ENCODE measurements around the gene HSF2. TPM values are rescaled to one million over a fixed set of nuclear protein-coding genes. Genes with fewer than 3 reads are reported as not detected.

The HSF2 gene
- total and polyA plus RNA-seq, 3 experiments from 2014 or later: 15.5 to 17.6 (median 16.9) TPM

- no peak overlapping the region for H3K4me3 Mint-ChIP-seq
- ChIA-PET POLR2A (no interaction called here), CTCF (no interaction called here)
- no peak for DNase-seq
- Histone ChIP-seq H3K4me3 (ENCODE audit: low read length) (no peak overlapping the region), H3K4me1 (ENCODE audit: insufficient read depth, low read length) (no peaks in the 10 kb centered on the region), H3K9me3 (ENCODE audit: low read length) (no peaks in the 10 kb centered on the region), H3K27ac (ENCODE audit: low read depth, low read length) (no peak overlapping the region), H3K27me3 (ENCODE audit: insufficient read depth, low read length, poor library complexity, severe bottlenecking) (no peaks in the 10 kb centered on the region), H3K36me3 (ENCODE audit: insufficient read depth, low read length) (no peaks in the 10 kb centered on the region)
- H3K36me3 Mint-ChIP-seq: no peaks in the 10 kb centered on the region
- H3K27me3 Mint-ChIP-seq: peaks cover 0 to 4% of the 10 kb centered on the region in 2 donors
- no peaks in the 10 kb centered on the region for H3K4me1 Mint-ChIP-seq
- H3K27ac Mint-ChIP-seq: no peak overlapping the region
- no peaks in the 10 kb centered on the region for H3K9me3 Mint-ChIP-seq
Measured at GRCh38 chr6:122392564-122393350, 6.7 kb upstream of the HSF2 start.

- H3K36me3 ChIP-seq (ENCODE audit: insufficient read depth, low read length): no peaks in the 10 kb centered on the region
- H3K36me3 Mint-ChIP-seq: no peaks in the 10 kb centered on the region
- no peaks in the 10 kb centered on the region for H3K9me3 Mint-ChIP-seq
- CTCF ChIA-PET: interaction anchor here (1.5 kb wide), 1 partner anchor 137 kb away, joined by 6 read pairs; no protein-coding TSS in a partner anchor
- no peaks in the 10 kb centered on the region for H3K9me3 ChIP-seq (ENCODE audit: low read length)
- no peak overlapping the region for H3K4me3 Mint-ChIP-seq
- no peak overlapping the region for H3K27ac Mint-ChIP-seq
- H3K4me1 Mint-ChIP-seq: no peaks in the 10 kb centered on the region
- peaks cover 0 to 4% of the 10 kb centered on the region in 2 donors for H3K27me3 Mint-ChIP-seq
- POLR2A ChIA-PET: no interaction called here
- no peak overlapping the region for H3K4me3 ChIP-seq (ENCODE audit: low read length)
- H3K4me1 ChIP-seq (ENCODE audit: insufficient read depth, low read length): no peaks in the 10 kb centered on the region
- no peak for DNase-seq
- H3K27me3 ChIP-seq (ENCODE audit: insufficient read depth, low read length, poor library complexity, severe bottlenecking): no peaks in the 10 kb centered on the region
- H3K27ac ChIP-seq (ENCODE audit: low read depth, low read length): no peak overlapping the region
Measured at GRCh38 chr6:122393351-122393896, 6.0 kb upstream of the HSF2 start.

- Mint-ChIP-seq H3K27me3 (peaks cover 0 to 4% of the 10 kb centered on the region in 2 donors), H3K36me3 (no peaks in the 10 kb centered on the region)
Measured at GRCh38 chr6:122394016-122394415, 5.4 kb upstream of the HSF2 start.

GRCh38 chr6:122399055-122399347 lies 451 bp upstream of the HSF2 start:
- Mint-ChIP-seq H3K9me3 (no peaks in the 10 kb centered on the region), H3K4me3 (peak overlapping the region; percentile 88 to 99 (median 98))
- H3K27ac ChIP-seq (ENCODE audit: low read depth, low read length): peak overlapping the region; percentile 45

More at GRCh38 chr6:122394016-122394415, 5.4 kb upstream of the HSF2 start:
- H3K9me3 ChIP-seq (ENCODE audit: low read length): no peaks in the 10 kb centered on the region
- Mint-ChIP-seq H3K4me3 (no peak overlapping the region), H3K27ac (no peak overlapping the region), H3K9me3 (no peaks in the 10 kb centered on the region), H3K4me1 (peaks cover under 1 to 2% (median 2%) of the 10 kb centered on the region in 3 donors)
- no peak overlapping the region for H3K27ac ChIP-seq (ENCODE audit: low read depth, low read length)
- H3K36me3 ChIP-seq (ENCODE audit: insufficient read depth, low read length): no peaks in the 10 kb centered on the region
- ChIA-PET POLR2A (no interaction called here), CTCF (interaction anchor here (1.5 kb wide), 1 partner anchor 137 kb away, joined by 6 read pairs; no protein-coding TSS in a partner anchor)
- no peak for DNase-seq
- H3K4me3 ChIP-seq (ENCODE audit: low read length): no peak overlapping the region
- H3K4me1 ChIP-seq (ENCODE audit: insufficient read depth, low read length): peaks cover 6% of the 10 kb centered on the region
- no peaks in the 10 kb centered on the region for H3K27me3 ChIP-seq (ENCODE audit: insufficient read depth, low read length, poor library complexity, severe bottlenecking)

GRCh38 chr6:122400121-122400450 lies 634 bp downstream of the HSF2 start:
- H3K4me3 Mint-ChIP-seq: peak overlapping the region; percentile 92 to 99 (median 98)
- H3K4me1 Mint-ChIP-seq: peaks cover 31 to 44% (median 44%) of the 10 kb centered on the region in 3 donors
- no peaks in the 10 kb centered on the region for H3K36me3 ChIP-seq (ENCODE audit: insufficient read depth, low read length)
- ChIA-PET CTCF (interaction anchor here (1.6 kb wide), 1 partner anchor 18 kb away, joined by 6 read pairs; no protein-coding TSS in a partner anchor), POLR2A (interaction anchor here (1.5 kb wide), 1 partner anchor 71 kb away, joined by 11 read pairs; the partner anchor contains the start of gene SERINC1)
- H3K9me3 ChIP-seq (ENCODE audit: low read length): no peaks in the 10 kb centered on the region
- peak overlapping the region; percentile 85 to 98 (median 95) for H3K27ac Mint-ChIP-seq
- DNase-seq: no peak
- no peaks in the 10 kb centered on the region for H3K9me3 Mint-ChIP-seq
- peak overlapping the region; percentile 89 for H3K4me3 ChIP-seq (ENCODE audit: low read length)
- H3K4me1 ChIP-seq (ENCODE audit: insufficient read depth, low read length): peaks cover 44% of the 10 kb centered on the region
- H3K27ac ChIP-seq (ENCODE audit: low read depth, low read length): peak overlapping the region; percentile 83
- H3K36me3 Mint-ChIP-seq: peaks cover 0 to 3% (median 0%) of the 10 kb centered on the region in 3 donors
- H3K27me3 ChIP-seq (ENCODE audit: insufficient read depth, low read length, poor library complexity, severe bottlenecking): no peaks in the 10 kb centered on the region
- H3K27me3 Mint-ChIP-seq: peaks cover 0 to 2% of the 10 kb centered on the region in 2 donors

More at GRCh38 chr6:122399055-122399347, 451 bp upstream of the HSF2 start:
- peaks cover 38% of the 10 kb centered on the region for H3K4me1 ChIP-seq (ENCODE audit: insufficient read depth, low read length)
- H3K9me3 ChIP-seq (ENCODE audit: low read length): no peaks in the 10 kb centered on the region
- no peak for DNase-seq
- H3K27me3 ChIP-seq (ENCODE audit: insufficient read depth, low read length, poor library complexity, severe bottlenecking): no peaks in the 10 kb centered on the region
- no peaks in the 10 kb centered on the region for H3K36me3 ChIP-seq (ENCODE audit: insufficient read depth, low read length)
- Mint-ChIP-seq H3K27ac (peak overlapping the region; percentile 85 to 96 (median 94)), H3K27me3 (peaks cover 0 to 2% of the 10 kb centered on the region in 2 donors), H3K36me3 (peaks cover 0 to 3% (median 0%) of the 10 kb centered on the region in 3 donors), H3K4me1 (peaks cover 26 to 35% (median 33%) of the 10 kb centered on the region in 3 donors)
- ChIA-PET CTCF (interaction anchor here (0.8 to 1.6 kb wide), 2 partner anchors 17 kb away, joined by 3 to 6 read pairs; no protein-coding TSS in a partner anchor), POLR2A (interaction anchor here (1.5 kb wide), 1 partner anchor 72 kb away, joined by 11 read pairs; the partner anchor contains the start of gene SERINC1)
- H3K4me3 ChIP-seq (ENCODE audit: low read length): peak overlapping the region; percentile 50

- CTCF ChIA-PET: interaction anchor here (0.8 kb wide), 1 partner anchor 71 kb away, joined by 3 read pairs; the partner anchor contains the start of gene SERINC1
- H3K27ac ChIP-seq (ENCODE audit: low read depth, low read length): no peak overlapping the region
Measured at GRCh38 chr6:122400462-122401089, 1.1 kb downstream of the HSF2 start.

GRCh38 chr6:122401104-122401503 lies 1.7 kb downstream of the HSF2 start:
- H3K27ac Mint-ChIP-seq: peak overlapping the region in 3 of 8 donors; percentile 66 to 95 (median 85)
- peak overlapping the region; percentile 89 for H3K4me3 ChIP-seq (ENCODE audit: low read length)
- no peak overlapping the region for H3K27ac ChIP-seq (ENCODE audit: low read depth, low read length)
- peaks cover 0 to 3% (median 2%) of the 10 kb centered on the region in 3 donors for H3K36me3 Mint-ChIP-seq
- ChIA-PET POLR2A (no interaction called here), CTCF (interaction anchor here (0.8 kb wide), 1 partner anchor 70 kb away, joined by 3 read pairs; the partner anchor contains the start of gene SERINC1)
- H3K36me3 ChIP-seq (ENCODE audit: insufficient read depth, low read length): no peaks in the 10 kb centered on the region
- peaks cover 51% of the 10 kb centered on the region for H3K4me1 ChIP-seq (ENCODE audit: insufficient read depth, low read length)
- H3K9me3 Mint-ChIP-seq: no peaks in the 10 kb centered on the region
- H3K4me3 Mint-ChIP-seq: peak overlapping the region; percentile 92 to 99 (median 98)
- H3K27me3 ChIP-seq (ENCODE audit: insufficient read depth, low read length, poor library complexity, severe bottlenecking): no peaks in the 10 kb centered on the region
- no peaks in the 10 kb centered on the region for H3K9me3 ChIP-seq (ENCODE audit: low read length)
- H3K4me1 Mint-ChIP-seq: peaks cover 33 to 51% (median 50%) of the 10 kb centered on the region in 3 donors
- peaks cover 0 to 2% of the 10 kb centered on the region in 2 donors for H3K27me3 Mint-ChIP-seq
- no peak for DNase-seq

More at GRCh38 chr6:122400462-122401089, 1.1 kb downstream of the HSF2 start:
- Histone ChIP-seq H3K36me3 (ENCODE audit: insufficient read depth, low read length) (no peaks in the 10 kb centered on the region), H3K9me3 (ENCODE audit: low read length) (no peaks in the 10 kb centered on the region), H3K27me3 (ENCODE audit: insufficient read depth, low read length, poor library complexity, severe bottlenecking) (no peaks in the 10 kb centered on the region), H3K4me3 (ENCODE audit: low read length) (peak overlapping the region; percentile 89), H3K4me1 (ENCODE audit: insufficient read depth, low read length) (peaks cover 46% of the 10 kb centered on the region)
- Mint-ChIP-seq H3K4me1 (peaks cover 31 to 46% (median 45%) of the 10 kb centered on the region in 3 donors), H3K9me3 (no peaks in the 10 kb centered on the region), H3K4me3 (peak overlapping the region; percentile 92 to 99 (median 98)), H3K27ac (peak overlapping the region in 7 of 8 donors; percentile 24 to 98 (median 95)), H3K36me3 (peaks cover 0 to 3% (median 0%) of the 10 kb centered on the region in 3 donors), H3K27me3 (peaks cover 0 to 2% of the 10 kb centered on the region in 2 donors)
- POLR2A ChIA-PET: no interaction called here
- DNase-seq: no peak

Measured in CD8-positive, alpha-beta memory T cell (primary cell).